H54 (cell line): ENCODE measurements around the gene ATL2.
"Not testable (repeated sequence)": the region's sequence is repeated elsewhere in the genome, so short reads cannot be mapped to it uniquely, and the experiment has no call there.

Source experiments
- DNase-seq: peaks from one replicate; pipeline ENCODE4 v3.0.0; 2011; ENCODE audit warnings: low spot score, mixed read lengths; ENCODE audit not compliant: insufficient read length
- FAIRE-seq: peaks from 3 replicates; lab custom pipeline; 2011; peaks lifted over from hg19 to GRCh38; lab: Jason Lieb, UNC
- POLR2A ChIP-seq: IDR thresholded peaks from 2 replicates; pipeline ENCODE4 v1.6.1; 2011; ENCODE audit warnings: low read depth, mild to moderate bottlenecking, low read length

Gene ATL2

GRCh38 chr2:38293152-38293865, 83.8 kb downstream of the ATL2 start:
- TF ChIP-seq POLR2A: no peak
- FAIRE-seq: no peak
- no peak for DNase-seq

GRCh38 chr2:38290332-38290731, 86.7 kb downstream of the ATL2 start:
- FAIRE-seq (no peak), DNase-seq (no peak)
- TF ChIP-seq POLR2A: no peak

GRCh38 chr2:38284971-38285370, 92.1 kb downstream of the ATL2 start:
- DNase-seq (no peak), FAIRE-seq (no peak)
- no peak for TF ChIP-seq POLR2A

- DNase-seq (no peak), FAIRE-seq (no peak)
- no peak for TF ChIP-seq POLR2A
These were observed 95.9 kb downstream of the ATL2 start for GRCh38 chr2:38281095-38281742.

GRCh38 chr2:38279201-38279600, 97.9 kb downstream of the ATL2 start:
- no peak for TF ChIP-seq POLR2A
- DNase-seq (no peak), FAIRE-seq (no peak)

GRCh38 chr2:38278117-38278438, 99.0 kb downstream of the ATL2 start:
- not testable (repeated sequence) for DNase-seq, FAIRE-seq

GRCh38 chr2:38277245-38278116, 99.6 kb downstream of the ATL2 start:
- DNase-seq (no peak), FAIRE-seq (no peak)

GRCh38 chr2:38274286-38275276, 102.5 kb downstream of the ATL2 start:
- FAIRE-seq (peak; percentile 84), DNase-seq (peak; percentile 37)
- TF ChIP-seq POLR2A: no peak

More at GRCh38 chr2:38277245-38278116, 99.6 kb downstream of the ATL2 start:
- TF ChIP-seq POLR2A: no peak

- no peak for FAIRE-seq
- DNase-seq: no peak
- no peak for TF ChIP-seq POLR2A
These were observed 105.4 kb downstream of the ATL2 start for GRCh38 chr2:38271697-38272096.

- no peak for FAIRE-seq
- DNase-seq: no peak
These were observed 107.7 kb downstream of the ATL2 start for GRCh38 chr2:38269421-38269820.

GRCh38 chr2:38268691-38269327, 108.3 kb downstream of the ATL2 start:
- DNase-seq (no peak), FAIRE-seq (no peak)
- TF ChIP-seq POLR2A: no peak

More at GRCh38 chr2:38269421-38269820, 107.7 kb downstream of the ATL2 start:
- TF ChIP-seq POLR2A: no peak

- no peak for TF ChIP-seq POLR2A
- FAIRE-seq (no peak), DNase-seq (no peak)
These were observed 109.1 kb downstream of the ATL2 start for GRCh38 chr2:38268001-38268400.
